ENCODE measurements around the gene RARG.

The RARG gene

DNA sequence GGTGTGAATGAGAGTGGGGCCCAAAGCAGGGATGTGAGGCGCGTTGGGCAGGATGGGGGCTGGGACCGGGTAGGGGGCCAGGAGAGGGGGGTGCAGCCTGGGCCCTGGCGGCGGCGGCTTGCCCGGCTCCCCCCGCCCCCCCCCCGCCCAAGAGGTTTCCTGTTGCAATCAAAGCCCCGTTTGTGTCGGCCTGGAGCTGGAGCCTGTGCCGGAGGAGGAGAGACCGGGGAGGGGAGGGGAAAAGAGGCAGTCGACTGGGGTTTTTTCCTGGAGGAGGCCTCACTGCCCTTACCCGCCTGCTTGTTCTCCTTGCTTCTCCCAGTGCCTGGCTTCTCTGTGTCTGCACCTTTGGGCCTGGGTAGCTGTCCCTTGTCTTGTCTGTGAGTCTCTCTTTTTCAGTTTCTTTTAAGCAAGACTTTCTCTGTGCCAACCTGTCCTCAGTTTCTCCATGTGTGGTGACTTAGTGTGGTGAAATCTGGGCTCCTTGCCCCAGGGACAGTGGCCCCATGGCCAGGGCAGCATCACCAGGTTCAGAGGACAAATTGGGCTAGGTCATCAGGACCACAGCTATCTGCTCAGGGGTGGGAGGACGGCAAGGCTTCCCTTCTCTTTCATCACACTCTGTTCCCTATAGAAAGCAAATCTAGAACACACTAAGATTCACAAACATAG lies 8.5 kb downstream of the RARG start:
- DNase-seq = no peak

DNA sequence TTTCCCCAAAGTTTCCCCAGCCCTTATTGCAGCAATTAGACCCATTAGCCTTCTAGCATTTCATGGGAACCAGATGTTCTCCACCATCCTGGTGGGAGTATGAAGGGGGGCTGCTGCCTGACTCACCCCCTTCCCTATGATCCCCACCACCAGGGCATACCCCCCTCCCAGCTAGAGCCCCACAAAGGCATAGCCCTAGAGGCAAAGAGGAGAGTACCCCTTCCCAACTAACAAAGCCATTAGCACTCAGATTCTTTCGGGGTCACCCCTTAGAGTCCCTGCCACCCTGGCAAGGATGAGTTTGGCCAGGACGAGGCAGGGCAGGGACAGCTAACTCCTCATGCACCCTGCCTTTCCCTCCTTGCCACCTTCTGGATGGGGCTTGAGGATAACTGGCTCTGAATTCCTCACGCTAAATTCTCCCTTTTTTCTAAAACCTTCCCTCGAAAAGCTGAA lies 9.2 kb downstream of the RARG start:
- DNase-seq = no peak

DNA sequence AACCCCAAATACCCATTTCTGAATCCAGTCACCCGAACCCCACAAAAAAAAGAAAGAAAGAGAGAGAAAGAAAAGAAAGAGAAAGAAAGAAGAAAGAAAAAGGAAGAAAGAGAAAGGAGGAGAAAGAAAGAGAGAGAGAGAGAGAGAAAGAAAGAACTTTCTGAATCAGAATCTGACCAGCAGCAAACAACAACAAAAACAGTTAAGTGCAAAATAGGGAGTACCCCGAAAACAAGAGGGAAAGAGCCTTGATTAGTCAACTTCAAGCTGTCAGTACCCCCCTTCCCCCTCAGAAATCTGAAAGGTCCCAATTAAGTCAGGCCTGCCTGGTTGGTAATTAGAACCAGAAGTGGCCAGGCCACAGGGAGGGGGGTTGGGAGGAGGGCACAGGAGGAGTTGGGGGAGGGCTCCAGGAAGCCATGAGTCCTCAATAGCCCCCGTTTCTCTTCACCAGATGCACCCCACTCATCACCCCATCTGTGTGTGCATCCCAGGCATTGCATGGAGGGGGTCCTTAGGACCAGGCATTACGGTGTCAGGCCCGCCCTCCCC lies 9.8 kb downstream of the RARG start:
- DNase-seq = no peak

GRCh38 chr12:53221203-53222080 lies 10.6 kb downstream of the RARG start:
- peak in 1 of 2 experiments; percentile 77 for DNase-seq

DNA sequence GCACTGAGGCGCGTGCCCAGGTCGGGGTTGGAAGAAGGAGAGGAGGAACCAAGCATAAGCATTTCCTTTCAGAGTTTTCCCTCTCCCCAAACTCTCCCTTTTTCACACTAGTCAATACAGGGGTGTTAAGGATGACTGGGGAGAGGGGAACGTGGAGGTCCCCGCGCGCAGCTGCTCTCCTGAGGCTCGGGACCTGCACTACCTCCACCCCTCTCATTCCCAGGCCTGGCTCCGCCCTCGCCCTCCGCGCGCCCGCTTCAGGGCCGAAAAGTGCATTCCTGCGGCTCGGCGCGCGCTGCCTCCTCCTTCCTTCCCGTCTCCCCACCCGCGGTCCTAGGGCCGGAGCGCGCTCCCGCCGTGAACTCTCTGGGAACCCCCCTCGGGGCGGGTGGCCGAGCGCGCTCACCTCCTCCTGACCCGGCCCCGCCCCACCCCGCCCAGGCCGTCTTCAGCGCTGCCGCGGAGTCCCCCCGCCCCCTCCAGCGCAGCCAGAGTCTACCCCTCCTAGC lies 11.3 kb downstream of the RARG start:
- peak; percentile 65 to 94 for DNase-seq

DNA sequence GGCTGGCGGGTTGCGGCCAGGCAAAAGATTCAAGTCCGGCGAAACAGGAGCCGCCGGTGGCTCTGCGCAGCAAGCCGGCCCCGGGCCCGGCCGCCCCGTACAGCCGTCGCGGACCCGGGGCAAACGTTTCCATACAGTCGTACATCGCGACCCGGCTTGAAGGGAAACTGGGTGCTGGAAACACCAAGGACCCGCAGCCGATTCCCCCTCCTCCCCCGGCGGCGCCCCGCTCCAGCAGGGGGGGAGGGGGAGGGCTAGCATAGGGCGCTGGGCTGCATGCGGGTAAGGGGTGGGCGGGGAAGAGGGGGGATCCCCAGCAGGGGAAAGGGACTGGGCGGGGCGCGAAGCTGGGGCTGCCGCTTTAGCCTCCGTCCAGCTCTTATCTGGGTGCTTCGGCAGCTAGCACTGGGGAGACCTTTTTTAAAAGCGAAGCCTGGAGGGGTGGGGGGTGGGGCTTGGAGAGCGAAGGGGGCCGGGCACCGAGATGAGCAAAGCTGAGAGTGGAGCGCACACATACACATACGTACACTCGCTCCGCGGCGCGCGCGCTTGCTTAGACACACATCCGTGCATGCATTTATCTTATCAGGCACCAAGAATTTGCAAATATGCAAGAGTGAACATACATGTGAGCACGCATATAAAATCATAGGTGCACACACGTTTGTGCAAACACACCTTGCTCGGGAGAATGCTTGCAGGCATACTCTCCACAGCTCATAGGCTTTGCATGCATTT lies 11.9 kb downstream of the RARG start:
- DNase-seq = peak; percentile 65 to 79

GRCh38 chr12:53219292-53219955 lies 12.6 kb downstream of the RARG start:
- DNase-seq = no peak

GRCh38 chr12:53218551-53219291 lies 13.3 kb downstream of the RARG start:
- no peak for DNase-seq

DNA sequence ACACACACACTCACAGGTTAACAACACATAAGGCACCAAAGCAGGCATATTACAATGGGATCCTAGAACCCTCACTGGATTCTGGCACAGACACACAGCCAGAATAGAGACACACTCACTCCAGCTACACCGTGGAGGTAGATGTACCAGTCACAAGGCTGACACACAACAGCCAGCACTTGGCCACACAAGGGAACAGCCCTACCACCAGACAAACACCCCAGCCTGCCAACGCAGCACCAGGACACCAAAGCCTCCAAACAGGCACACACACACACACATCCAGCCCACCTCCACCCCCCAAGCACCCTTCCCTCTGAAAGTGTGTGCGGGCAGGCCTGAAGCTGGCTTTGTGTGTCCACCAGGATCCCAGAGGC lies 14.1 kb downstream of the RARG start:
- DNase-seq = no peak

- no peak for DNase-seq
Observed at GRCh38 chr12:53217051-53217930, 14.7 kb downstream of the RARG start.

- DNase-seq = no peak
Observed at GRCh38 chr12:53215497-53215896, 16.5 kb downstream of the RARG start.

- DNase-seq = no peak
Observed at GRCh38 chr12:53214687-53215455, 17.1 kb downstream of the RARG start.

DNA sequence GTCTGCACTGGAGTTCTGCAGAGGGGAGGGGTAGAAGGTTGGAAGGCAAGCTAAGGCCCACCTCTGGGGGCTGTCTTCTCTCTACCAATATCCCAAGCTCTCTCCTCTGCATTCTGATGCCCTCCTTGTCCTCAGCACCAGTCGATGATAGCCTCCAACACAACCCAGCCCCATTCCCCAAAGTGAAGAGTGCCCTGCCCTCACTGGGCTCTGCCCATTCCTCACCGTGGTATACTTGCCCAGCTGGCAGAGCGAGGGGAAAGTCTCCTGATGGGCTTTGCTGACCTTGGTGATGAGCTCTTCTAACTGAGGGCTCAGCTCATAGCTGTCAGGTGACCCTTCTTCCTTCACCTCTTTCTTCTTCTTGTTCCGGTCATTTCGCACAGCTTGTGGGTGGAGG lies 17.8 kb downstream of the RARG start:
- DNase-seq = no peak

DNA sequence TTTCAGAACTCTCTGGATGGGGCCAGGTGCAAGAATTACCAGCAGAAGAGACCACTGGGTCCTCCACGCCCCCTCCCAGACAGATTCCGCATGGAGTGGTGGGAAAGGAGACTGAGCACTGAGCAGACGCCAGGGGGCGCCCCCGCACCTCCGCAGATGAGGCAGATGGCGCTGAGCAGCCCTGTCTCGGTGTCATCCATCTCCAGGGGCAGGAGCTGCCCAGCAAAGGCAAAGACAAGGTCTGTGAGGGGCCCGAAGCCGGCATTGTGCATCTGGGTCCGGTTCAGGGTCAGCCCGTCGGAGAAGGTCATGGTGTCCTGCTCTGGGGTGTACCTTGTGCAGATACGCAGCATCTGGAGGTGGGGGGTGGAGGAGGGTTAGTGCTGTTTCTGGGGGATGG lies 18.7 kb downstream of the RARG start:
- peak; percentile 39 to 87 for DNase-seq

DNA sequence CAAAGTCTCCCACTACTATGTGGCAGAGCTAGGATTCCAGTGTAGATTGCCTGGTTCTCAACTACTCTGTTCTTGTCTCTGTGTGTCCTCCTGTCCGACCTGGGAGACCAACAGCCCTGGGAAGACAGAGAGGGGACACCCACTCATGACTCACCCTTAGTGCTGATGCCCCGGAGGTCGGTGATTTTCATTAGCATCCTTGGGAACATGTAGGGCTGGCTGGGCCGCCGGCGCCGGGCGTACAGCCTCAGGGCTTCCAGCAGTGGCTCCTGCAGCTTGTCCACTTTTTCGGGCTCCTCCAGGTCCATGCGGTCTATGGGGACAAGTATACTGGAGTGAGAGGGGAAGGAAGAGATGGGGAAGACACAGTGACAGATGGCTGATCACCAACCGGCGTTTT lies 19.1 kb downstream of the RARG start:
- DNase-seq = no peak

GRCh38 chr12:53211476-53212381 lies 20.3 kb downstream of the RARG start:
- DNase-seq = peak in 1 of 2 experiments; percentile 27

DNA sequence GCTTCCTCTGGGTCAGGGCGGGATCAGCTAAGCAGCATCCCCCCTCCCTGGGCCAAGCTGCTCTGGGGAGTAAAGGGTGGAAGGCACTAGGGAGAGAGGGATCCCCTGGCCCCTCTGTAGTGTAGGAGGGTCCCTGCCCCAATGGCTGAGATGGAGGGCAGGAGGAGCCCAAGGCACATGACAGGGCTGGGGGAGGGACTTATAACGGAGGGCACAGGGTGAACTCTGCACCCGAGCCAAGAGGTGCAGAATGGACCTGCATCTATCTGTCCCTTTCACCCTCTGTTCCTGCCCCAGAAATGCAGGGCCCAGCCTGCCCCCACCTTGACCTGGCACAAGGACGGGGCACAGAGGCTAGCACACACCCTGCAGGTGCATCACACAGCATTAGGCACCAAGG lies 21.2 kb downstream of the RARG start:
- DNase-seq = no peak

DNA sequence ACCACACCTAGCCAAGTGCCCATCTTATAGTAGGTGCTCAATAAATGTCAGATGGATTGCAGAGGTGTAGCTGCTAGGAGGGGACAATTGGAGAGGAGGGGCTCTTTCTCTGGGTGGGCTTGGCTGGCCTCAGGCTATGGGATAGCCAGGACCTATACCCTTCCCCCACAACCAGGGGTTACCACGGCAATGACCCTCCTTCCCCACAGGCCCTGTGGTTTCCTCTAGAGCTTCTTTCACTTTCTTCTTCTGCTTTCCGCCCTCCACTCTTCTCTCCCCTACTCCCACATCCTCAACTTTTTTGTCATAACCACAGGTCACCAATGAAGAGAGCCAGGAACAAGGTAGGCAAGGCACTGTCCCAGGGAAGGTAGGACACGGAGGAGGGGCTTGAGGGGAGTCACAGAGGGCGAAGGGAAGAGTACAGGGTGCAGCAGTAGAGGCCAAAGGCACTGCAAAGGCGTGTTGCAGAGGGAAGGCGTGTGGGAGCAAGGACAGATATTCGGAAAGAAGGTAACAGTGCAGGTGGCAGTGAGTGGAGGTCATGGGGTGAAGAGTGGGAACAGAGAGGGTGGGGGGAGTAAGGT lies 23.0 kb downstream of the RARG start:
- DNase-seq = no peak

All from NCI-H526 (cell line).